K562 (cell line): ENCODE results near the gene TEX38.

ENCODE experiments used
- CTCF ChIP-seq, 3 experiments: IDR thresholded peaks in 2 of 3; conservative IDR thresholded peaks in 1 of 3; 2 replicates each; pipeline ENCODE4 v1.5.1; 2011 to 2012; ENCODE audit warnings: low read length in 3 of 3, mild to moderate bottlenecking in 3 of 3, control low read depth in 2 of 3, improper control_type of control experiment in 1 of 3, inconsistent platforms in 1 of 3, low read depth in 1 of 3, mixed read lengths in 1 of 3, moderate library complexity in 1 of 3; ENCODE audit not compliant: insufficient read depth in 2 of 3
- ELF2 ChIP-seq: fragments of 250-450 bp; sonication (Bioruptor Pico); IDR thresholded peaks from 2 replicates; pipeline ENCODE4 v1.5.0; 2021; ENCODE audit warnings: mild to moderate bottlenecking
- HCFC1 ChIP-seq: IDR thresholded peaks from 2 replicates; pipeline ENCODE4 v1.6.1; 2012; ENCODE audit warnings: low read depth, low read length, improper control_type of control experiment
- HNRNPL ChIP-seq: fragments of 200-400 bp; formaldehyde crosslinking; IDR thresholded peaks from 2 replicates; pipeline ENCODE4 v1.6.1; 2017; ENCODE audit warnings: low read depth, mild to moderate bottlenecking, low read length
- MAFK ChIP-seq: IDR thresholded peaks from 2 replicates; pipeline ENCODE4 v1.6.1; 2011; ENCODE audit warnings: low read length, improper control_type of control experiment
- MED1 ChIP-seq: sonication (generic); formaldehyde crosslinking; IDR thresholded peaks from 2 replicates; pipeline ENCODE4 v1.8.1; 2023; ENCODE audit warnings: missing genetic modification reagents, borderline replicate concordance
- NONO ChIP-seq, 2 experiments: fragments of 200-400 bp in 1 of 2; fragments of 450-650 bp in 1 of 2; formaldehyde crosslinking in 1 of 2; IDR thresholded peaks; 2 replicates each; pipeline ENCODE4 v1.6.1; 2017; ENCODE audit warnings: low read depth in 2 of 2, mild to moderate bottlenecking in 2 of 2, moderate library complexity in 2 of 2, low read length in 1 of 2
- PCBP2 ChIP-seq: fragments of 200-400 bp; formaldehyde crosslinking; IDR thresholded peaks from 2 replicates; pipeline ENCODE4 v1.6.1; 2018; ENCODE audit warnings: low read length, low read depth, mild to moderate bottlenecking, moderate library complexity; ENCODE audit not compliant: poor library complexity, severe bottlenecking
- POLR2AphosphoS5 ChIP-seq: IDR thresholded peaks from 2 replicates; pipeline ENCODE4 v1.6.1; 2011; ENCODE audit warnings: mild to moderate bottlenecking, low read depth, low read length, moderate library complexity; ENCODE audit not compliant: control insufficient read depth, insufficient read depth
- REST ChIP-seq, 2 experiments: fragments of 450-650 bp; formaldehyde crosslinking in 1 of 2; IDR thresholded peaks; 2 replicates each; pipeline versions ENCODE4 v1.4.0 to v1.6.1; 2014 to 2020; ENCODE audit warnings: mild to moderate bottlenecking in 2 of 2, borderline replicate concordance in 1 of 2, low read depth in 1 of 2
- ZBTB43 ChIP-seq: sonication (generic); formaldehyde crosslinking; IDR thresholded peaks from 2 replicates; pipeline ENCODE4 v1.8.0; 2023; ENCODE audit warnings: mild to moderate bottlenecking, missing genetic modification reagents
- ZBTB8A ChIP-seq: fragments of 450-650 bp; IDR thresholded peaks from 2 replicates; pipeline ENCODE4 v1.6.1; 2018; ENCODE audit warnings: mild to moderate bottlenecking, moderate library complexity; ENCODE audit not compliant: partially characterized antibody
- ZFX ChIP-seq: sonication (generic); formaldehyde crosslinking; IDR thresholded peaks from 2 replicates; pipeline ENCODE4 v1.8.0; 2022; ENCODE audit warnings: mild to moderate bottlenecking, missing genetic modification reagents, moderate library complexity
- ZNF79 ChIP-seq: fragments of 250-450 bp; sonication (Bioruptor Pico); IDR thresholded peaks from 2 replicates; pipeline ENCODE4 v1.4.0; 2020; ENCODE audit warnings: low read depth, mild to moderate bottlenecking, moderate library complexity

GRCh38 chr1:46643368-46643775, 28.3 kb upstream of the TEX38 start:
- TF ChIP-seq MED1 (CRISPR knock-in tag) (no peak), NONO (IDR thresholded peaks at IDR 0.05; ENCODE audit: low read depth in 2 of 2, low read length in 1 of 2) (no peak), CTCF (IDR thresholded peaks at IDR 0.05 in 2 of 3, conservative IDR thresholded peaks at IDR 0.05 in 1 of 3; ENCODE audit: insufficient read depth in 2 of 3, low read depth in 1 of 3, low read length in 3 of 3) (no peak), MAFK (no peak), HCFC1 (no peak), POLR2AphosphoS5 (no peak), HNRNPL (no peak), PCBP2 (no peak), ZFX (CRISPR knock-in tag) (no peak), ZNF79 (no peak), ZBTB8A (no peak), ZBTB43 (no peak), REST (IDR thresholded peaks at IDR 0.05; ENCODE audit: borderline replicate concordance) (no peak), REST (CRISPR knock-in tag; IDR thresholded peaks at IDR 0.05; ENCODE audit: low read depth) (no peak), ELF2 (CRISPR knock-in tag) (no peak)
